Endothelial cell of umbilical vein (primary cell): Measurements from ENCODE around the gene COPZ2. TPM values are rescaled to one million over a fixed set of nuclear protein-coding genes. Genes with fewer than 3 reads are reported as not detected.

Experiments used
- BruUV-seq: library from RNA; stranded (reverse); fragments of 400-500 nt; replicated peaks from 2 replicates; lab custom pipeline; 2021; lab: Mats Ljungman, UMichigan
- CTCF ChIA-PET: fragments of 300-600, 350-600 bp; sonication (Branson Sonifier 250); formaldehyde crosslinking; loops from one replicate; lab custom pipeline; 2021; ENCODE audit warnings: antibody characterized with exemption, inconsistent platforms; lab: Charles Lee
- POLR2A ChIA-PET: fragments of 300-600, 350-600 bp; sonication (Branson Sonifier 250); formaldehyde crosslinking; loops from one replicate; lab custom pipeline; 2021; ENCODE audit warnings: antibody characterized with exemption, inconsistent platforms; lab: Charles Lee
- DNase-seq: peaks from one replicate; pipeline ENCODE4 v3.0.0-alpha.2; 2011; ENCODE audit warnings: low read depth, low spot score
- FAIRE-seq: peaks from 2 replicates; lab custom pipeline; 2011; peaks lifted over from hg19 to GRCh38; lab: Jason Lieb, UNC
- H2AFZ ChIP-seq: 2 replicates; pipeline ENCODE4 v1.6.0; 2012; ENCODE audit warnings: low read depth, low read length, control low read depth, inconsistent platforms
- H3K27ac ChIP-seq: 2 replicates; pipeline ENCODE4 v1.5.1; 2011; ENCODE audit warnings: low read depth, mild to moderate bottlenecking, control low read depth, low read length, moderate library complexity; ENCODE audit not compliant: insufficient read depth
- H3K27me3 ChIP-seq, 2 experiments: 2 replicates each; pipeline versions ENCODE4 v1.6.0 to v1.6.1; 2011; ENCODE audit warnings: low read length in 2 of 2, mixed read lengths in 1 of 2; ENCODE audit not compliant: control insufficient read depth in 2 of 2, insufficient read depth in 2 of 2
- H3K36me3 ChIP-seq, 2 experiments: 2 replicates in 1 of 2; 3 replicates in 1 of 2; pipeline ENCODE4 v1.5.1; 2011; ENCODE audit warnings: low read length in 2 of 2, mild to moderate bottlenecking in 1 of 2, moderate library complexity in 1 of 2; ENCODE audit not compliant: control insufficient read depth in 2 of 2, insufficient read depth in 2 of 2; ENCODE audit errors: extremely low read depth in 1 of 2
- H3K4me1 ChIP-seq: 3 replicates; pipeline ENCODE4 v1.5.1; 2011; ENCODE audit warnings: mild to moderate bottlenecking, low read length; ENCODE audit not compliant: control insufficient read depth, insufficient read depth; ENCODE audit errors: extremely low read depth
- H3K4me2 ChIP-seq: 2 replicates; pipeline ENCODE4 v1.6.1; 2011; ENCODE audit warnings: low read length, control low read depth, mixed read lengths; ENCODE audit not compliant: insufficient read depth
- H3K4me3 ChIP-seq, 3 experiments: fragments of 200-600 bp in 1 of 3; sonication (generic), shearing (Covaris generic) in 1 of 3; replicated peaks in 1 of 3; 2 replicates each; pipeline ENCODE4 v1.5.1; 2011 to 2016; ENCODE audit warnings: control low read depth in 3 of 3, low read length in 3 of 3, mild to moderate bottlenecking in 2 of 3, inconsistent platforms in 1 of 3, low read depth in 1 of 3, moderate library complexity in 1 of 3; ENCODE audit not compliant: insufficient read depth in 1 of 3
- H3K79me2 ChIP-seq: 2 replicates; pipeline ENCODE4 v1.6.0; 2012; ENCODE audit warnings: low read length, inconsistent platforms; ENCODE audit not compliant: control insufficient read depth, insufficient read depth
- H3K9ac ChIP-seq: replicated peaks from 2 replicates; pipeline ENCODE3; 2011; ENCODE audit warnings: low read length, control low read depth; ENCODE audit not compliant: insufficient read depth; ENCODE audit errors: extremely low read depth
- H3K9me1 ChIP-seq: replicated peaks from 3 replicates; pipeline ENCODE4 v1.6.0; 2011; ENCODE audit warnings: mild to moderate bottlenecking, low read length; ENCODE audit not compliant: control insufficient read depth, insufficient read depth; ENCODE audit errors: extremely low read depth
- H3K9me3 ChIP-seq: replicated peaks from 2 replicates; pipeline ENCODE4 v1.5.1; 2012; ENCODE audit warnings: low read length, inconsistent platforms; ENCODE audit not compliant: control insufficient read depth, insufficient read depth
- H4K20me1 ChIP-seq: replicated peaks from 2 replicates; pipeline ENCODE3; 2011; ENCODE audit warnings: mild to moderate bottlenecking, low read length; ENCODE audit not compliant: control insufficient read depth, insufficient read depth; ENCODE audit errors: extremely low read depth
- EZH2 ChIP-seq: IDR thresholded peaks from 2 replicates; pipeline ENCODE4 v1.6.1; 2012; ENCODE audit warnings: borderline replicate concordance, low read depth, mild to moderate bottlenecking, moderate library complexity, low read length, inconsistent platforms; ENCODE audit not compliant: severe bottlenecking
- FOS ChIP-seq: IDR thresholded peaks from 2 replicates; pipeline ENCODE4 v1.6.1; 2011; ENCODE audit warnings: mild to moderate bottlenecking, low read length, moderate library complexity, borderline replicate concordance; ENCODE audit not compliant: insufficient read depth
- GATA2 ChIP-seq: IDR thresholded peaks from 2 replicates; pipeline ENCODE4 v1.7.0; 2011; ENCODE audit warnings: low read depth, mild to moderate bottlenecking, moderate library complexity, mixed read lengths, low read length; ENCODE audit not compliant: insufficient read length, insufficient read depth
- JUN ChIP-seq: IDR thresholded peaks from 2 replicates; pipeline ENCODE4 v1.6.1; 2011; ENCODE audit warnings: borderline replicate concordance, low read depth; ENCODE audit not compliant: insufficient read length, insufficient read depth
- MYC ChIP-seq: IDR thresholded peaks from one replicate; pipeline ENCODE4 v1.6.1; 2011; ENCODE audit warnings: mild to moderate bottlenecking, low read depth, low read length
- POLR2A ChIP-seq: IDR thresholded peaks from 2 replicates; pipeline ENCODE4 v1.6.1; 2012; ENCODE audit warnings: low read depth, mild to moderate bottlenecking, control low read depth, low read length
- POLR2AphosphoS5 ChIP-seq: IDR thresholded peaks from 2 replicates; pipeline ENCODE4 v1.6.1; 2012; ENCODE audit warnings: low read depth, mild to moderate bottlenecking, control low read depth, low read length, moderate library complexity; ENCODE audit not compliant: insufficient read depth
- dilution Hi-C: fragments of 300-500 bp; cut with MboI; formaldehyde crosslinking; loops from one replicate; pipeline ENCODE4 v1.15.0; 2019; ENCODE audit warnings: low sequenced_read_pairs; ENCODE audit not compliant: extremely low pct_ligation_motif_present
- intact Hi-C: fragments of 100-400 bp; cut with micrococcal nuclease; formaldehyde crosslinking; loops from one replicate; pipeline ENCODE4 v1.10.0; 2022
- polyA plus RNA-seq, 4 experiments: library from polyadenylated mRNA; depleted of rRNA in 3 of 4; stranded (reverse) in 3 of 4; unstranded in 1 of 4; fragments of >200 nt; gene quantifications; 2 replicates each; pipeline versions ENCODE4 v1.2.1 to v1.2.3, GENCODE V29; 2011 to 2012; ENCODE audit warnings: missing spikeins in 1 of 4
- total RNA-seq: library from RNA; stranded (reverse); gene quantifications from 2 replicates; pipeline ENCODE4 v1.2.3, GENCODE V29; 2021
- TF ChIP-seq, protein P1 (sequence below): IDR thresholded peaks from 2 replicates; pipeline ENCODE4 v1.6.1; 2011; ENCODE audit not compliant: insufficient read depth, insufficient read length
- TF ChIP-seq, protein P2 (sequence below), 2 donors: IDR thresholded peaks; 1 replicate in 1 of 2; 2 replicates in 1 of 2; pipeline ENCODE4 v1.5.1; 2011; ENCODE audit warnings: low read length in 2 of 2, mild to moderate bottlenecking in 2 of 2, moderate library complexity in 2 of 2, control low read depth in 1 of 2, inconsistent platforms in 1 of 2, low read depth in 1 of 2; ENCODE audit not compliant: insufficient read depth in 1 of 2; ENCODE audit errors: extremely low read depth in 1 of 2

The COPZ2 gene
- total and polyA plus RNA-seq, 2 donors (not counting 3 experiments of a cell fraction or from before 2014, with no cell fraction given) = 16.3 to 28.1 TPM

DNA sequence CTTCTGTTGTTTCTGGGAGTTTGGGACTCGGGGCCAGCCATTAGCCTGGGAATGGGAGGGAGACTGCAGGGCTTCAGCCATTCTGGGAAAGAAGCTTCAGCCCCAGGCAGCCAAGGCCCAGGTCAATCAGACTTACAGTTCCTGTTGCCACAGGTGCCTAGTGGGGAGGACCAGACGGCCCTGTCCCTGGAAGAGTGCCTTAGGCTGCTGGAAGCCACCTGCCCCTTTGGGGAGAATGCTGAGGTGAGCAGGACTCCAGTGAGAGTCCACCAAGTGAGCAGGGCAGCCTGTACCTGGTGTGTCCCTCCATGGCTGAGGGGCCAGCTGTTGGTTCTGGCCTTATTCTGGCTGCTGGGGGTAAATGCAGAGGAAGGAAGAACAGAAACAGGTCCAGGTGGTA is 19.3 kb upstream of the COPZ2 start:
- POLR2A ChIA-PET = no interaction called here
- intact Hi-C loops (no loop called here), dilution Hi-C loops (no loop called here)
- Histone ChIP-seq H3K27ac (no peak overlapping the region), H3K4me3 (no peak overlapping the region), H3K27me3 (no peaks in the 10 kb centered on the region), H3K9ac (no peak overlapping the region), H3K79me2 (peaks cover 58% of the 10 kb centered on the region), H2AFZ (no peak overlapping the region), H4K20me1 (no peaks in the 10 kb centered on the region), H3K9me3 (no peaks in the 10 kb centered on the region), H3K4me2 (no peak overlapping the region), H3K9me1 (no peaks in the 10 kb centered on the region), H3K36me3 (peaks cover 31 to 62% of the 10 kb centered on the region in 2 experiments), H3K4me1 (peaks cover 29% of the 10 kb centered on the region)
- CTCF ChIA-PET = interaction anchor here (0.6 to 3.8 kb wide), 2 partner anchors 10 to 15 kb away, joined by 4 to 20 read pairs; no protein-coding TSS in a partner anchor
- BruUV-seq = no TSS peak
- DNase-seq (no peak), FAIRE-seq (no peak)
- TF ChIP-seq POLR2A (no peak), GATA2 (no peak), POLR2AphosphoS5 (no peak), EZH2 (no peak)

DNA sequence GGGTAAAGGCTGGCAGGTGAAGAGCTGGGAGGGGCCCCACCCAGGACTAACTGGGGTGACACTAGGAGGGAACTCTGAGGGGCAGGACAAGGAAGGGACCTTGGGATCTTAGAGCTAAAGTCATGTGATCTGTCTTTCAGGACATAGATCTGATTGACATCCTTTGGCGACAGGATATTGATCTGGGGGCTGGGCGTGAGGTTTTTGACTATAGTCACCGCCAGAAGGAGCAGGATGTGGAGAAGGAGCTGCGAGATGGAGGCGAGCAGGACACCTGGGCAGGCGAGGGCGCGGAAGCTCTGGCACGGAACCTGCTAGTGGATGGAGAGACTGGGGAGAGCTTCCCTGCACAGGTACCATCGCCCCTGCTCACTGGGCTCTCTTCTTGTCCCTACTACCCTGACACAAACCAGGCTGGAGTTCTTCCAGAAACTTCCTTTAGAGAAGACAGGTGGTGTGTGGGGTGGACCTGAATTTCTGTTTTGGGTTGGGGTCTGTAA is 18.7 kb upstream of the COPZ2 start:
- FAIRE-seq (no peak), DNase-seq (no peak)
- H3K4me2 ChIP-seq = no peak overlapping the region
- H3K9me3 ChIP-seq = no peaks in the 10 kb centered on the region
- dilution Hi-C loops = no loop called here
- no peak overlapping the region for H2AFZ ChIP-seq
- BruUV-seq = no TSS peak
- H3K4me3 ChIP-seq = no peak overlapping the region
- H3K79me2 ChIP-seq = peaks cover 64% of the 10 kb centered on the region
- peaks cover 35% of the 10 kb centered on the region for H3K4me1 ChIP-seq
- H4K20me1 ChIP-seq = no peaks in the 10 kb centered on the region
- peaks cover 31 to 60% of the 10 kb centered on the region in 2 experiments for H3K36me3 ChIP-seq
- no peak overlapping the region for H3K9ac ChIP-seq
- POLR2A ChIA-PET = no interaction called here
- H3K9me1 ChIP-seq = no peaks in the 10 kb centered on the region
- intact Hi-C loops = no loop called here
- no peaks in the 10 kb centered on the region for H3K27me3 ChIP-seq
- H3K27ac ChIP-seq = no peak overlapping the region
- CTCF ChIA-PET = interaction anchor here (0.6 to 3.8 kb wide), 2 partner anchors 11 to 16 kb away, joined by 4 to 20 read pairs; no protein-coding TSS in a partner anchor
- TF ChIP-seq, protein P1, sequence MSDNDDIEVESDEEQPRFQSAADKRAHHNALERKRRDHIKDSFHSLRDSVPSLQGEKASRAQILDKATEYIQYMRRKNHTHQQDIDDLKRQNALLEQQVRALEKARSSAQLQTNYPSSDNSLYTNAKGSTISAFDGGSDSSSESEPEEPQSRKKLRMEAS = no peak
- TF ChIP-seq EZH2 = no peak
- no peak for TF ChIP-seq GATA2
- TF ChIP-seq, protein P2, sequence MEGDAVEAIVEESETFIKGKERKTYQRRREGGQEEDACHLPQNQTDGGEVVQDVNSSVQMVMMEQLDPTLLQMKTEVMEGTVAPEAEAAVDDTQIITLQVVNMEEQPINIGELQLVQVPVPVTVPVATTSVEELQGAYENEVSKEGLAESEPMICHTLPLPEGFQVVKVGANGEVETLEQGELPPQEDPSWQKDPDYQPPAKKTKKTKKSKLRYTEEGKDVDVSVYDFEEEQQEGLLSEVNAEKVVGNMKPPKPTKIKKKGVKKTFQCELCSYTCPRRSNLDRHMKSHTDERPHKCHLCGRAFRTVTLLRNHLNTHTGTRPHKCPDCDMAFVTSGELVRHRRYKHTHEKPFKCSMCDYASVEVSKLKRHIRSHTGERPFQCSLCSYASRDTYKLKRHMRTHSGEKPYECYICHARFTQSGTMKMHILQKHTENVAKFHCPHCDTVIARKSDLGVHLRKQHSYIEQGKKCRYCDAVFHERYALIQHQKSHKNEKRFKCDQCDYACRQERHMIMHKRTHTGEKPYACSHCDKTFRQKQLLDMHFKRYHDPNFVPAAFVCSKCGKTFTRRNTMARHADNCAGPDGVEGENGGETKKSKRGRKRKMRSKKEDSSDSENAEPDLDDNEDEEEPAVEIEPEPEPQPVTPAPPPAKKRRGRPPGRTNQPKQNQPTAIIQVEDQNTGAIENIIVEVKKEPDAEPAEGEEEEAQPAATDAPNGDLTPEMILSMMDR (IDR thresholded peaks at IDR 0.05; ENCODE audit: extremely low read depth in 1 of 2, insufficient read depth in 1 of 2, low read depth in 1 of 2, low read length in 2 of 2) = no peak
- no peak for TF ChIP-seq POLR2A
- no peak for TF ChIP-seq FOS
- no peak for TF ChIP-seq JUN
- no peak for TF ChIP-seq MYC
- no peak for TF ChIP-seq POLR2AphosphoS5
